Measurements from ENCODE around the gene PTPRF. TPM values are rescaled to one million over a fixed set of nuclear protein-coding genes. Genes with fewer than 3 reads are reported as not detected.
A peak's percentile ranks its signal among the peaks of the same experiment; 100 is the strongest.
"Not testable (repeated sequence)": the region's sequence is repeated elsewhere in the genome, so short reads cannot be mapped to it uniquely, and the experiment has no call there.

PTPRF gene
- total and polyA plus RNA-seq, 11 donors: 0.91 to 74.1 (median 5.8) TPM

DNA sequence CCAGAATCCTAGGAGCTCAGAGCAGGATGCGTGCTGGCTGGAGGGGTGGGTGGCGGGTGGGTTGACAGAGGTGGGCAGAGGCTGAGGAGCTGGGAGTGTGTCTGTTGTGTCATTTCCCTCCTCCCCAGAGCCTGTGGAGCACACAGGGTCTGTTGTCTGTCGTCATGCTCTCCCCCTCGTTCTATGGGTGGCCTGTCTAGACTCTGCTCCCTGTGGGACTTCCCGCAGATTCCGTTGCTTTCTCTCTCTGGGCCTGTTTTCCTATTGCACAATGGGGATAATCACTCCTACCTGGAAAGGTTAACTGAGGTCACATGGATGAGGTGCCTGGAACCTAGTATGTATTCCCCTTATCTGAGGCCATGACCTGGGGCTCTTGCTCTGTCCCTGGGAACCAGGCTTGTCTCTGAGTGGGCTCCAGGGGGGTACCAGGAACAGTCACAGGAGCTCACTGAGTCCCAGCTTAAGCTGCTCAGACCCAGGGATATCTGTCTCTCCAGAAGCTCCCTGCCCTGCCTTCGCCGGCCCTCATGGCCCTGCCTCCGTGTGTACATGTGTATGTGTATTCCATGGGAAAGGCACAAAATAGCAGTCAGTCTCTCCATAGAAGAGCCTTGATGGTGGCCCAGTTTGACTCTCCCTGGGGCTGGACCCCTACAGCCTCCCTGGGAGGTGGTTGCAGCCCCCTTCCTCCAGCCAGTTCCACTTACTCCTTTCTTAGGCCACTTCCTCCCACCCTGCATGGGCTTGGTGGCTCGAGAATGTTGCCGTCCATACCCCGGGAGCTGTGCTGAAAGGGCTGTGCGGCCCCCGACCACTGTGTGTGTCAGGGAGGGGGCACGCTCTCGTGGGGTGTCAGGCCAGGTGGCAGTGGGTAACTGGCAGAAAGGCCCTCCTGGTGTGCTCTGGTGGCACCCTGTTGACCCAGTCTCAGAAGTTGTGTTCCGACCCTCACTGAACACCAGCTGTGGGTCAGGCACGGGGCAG lies 17.9 kb downstream of the PTPRF start:
- no peak overlapping the region for H3K4me3 ChIP-seq
- H3K27me3 ChIP-seq: no peaks in the 10 kb centered on the region
- WGBS, 4 donors: 81 to 90% (median 89%) methylated on average over 12 to 18 of the region's 18 CpGs
- intact Hi-C loops (cut with DNase I): no loop called here
- H3K27ac ChIP-seq: no peak overlapping the region
- no peak for TF ChIP-seq POLR2A (IDR thresholded peaks at IDR 0.05)
- TF ChIP-seq, protein P1, sequence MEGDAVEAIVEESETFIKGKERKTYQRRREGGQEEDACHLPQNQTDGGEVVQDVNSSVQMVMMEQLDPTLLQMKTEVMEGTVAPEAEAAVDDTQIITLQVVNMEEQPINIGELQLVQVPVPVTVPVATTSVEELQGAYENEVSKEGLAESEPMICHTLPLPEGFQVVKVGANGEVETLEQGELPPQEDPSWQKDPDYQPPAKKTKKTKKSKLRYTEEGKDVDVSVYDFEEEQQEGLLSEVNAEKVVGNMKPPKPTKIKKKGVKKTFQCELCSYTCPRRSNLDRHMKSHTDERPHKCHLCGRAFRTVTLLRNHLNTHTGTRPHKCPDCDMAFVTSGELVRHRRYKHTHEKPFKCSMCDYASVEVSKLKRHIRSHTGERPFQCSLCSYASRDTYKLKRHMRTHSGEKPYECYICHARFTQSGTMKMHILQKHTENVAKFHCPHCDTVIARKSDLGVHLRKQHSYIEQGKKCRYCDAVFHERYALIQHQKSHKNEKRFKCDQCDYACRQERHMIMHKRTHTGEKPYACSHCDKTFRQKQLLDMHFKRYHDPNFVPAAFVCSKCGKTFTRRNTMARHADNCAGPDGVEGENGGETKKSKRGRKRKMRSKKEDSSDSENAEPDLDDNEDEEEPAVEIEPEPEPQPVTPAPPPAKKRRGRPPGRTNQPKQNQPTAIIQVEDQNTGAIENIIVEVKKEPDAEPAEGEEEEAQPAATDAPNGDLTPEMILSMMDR (IDR thresholded peaks at IDR 0.05): no peak
- H3K4me1 ChIP-seq: peaks cover 0 to 19% (median 0%) of the 10 kb centered on the region in 12 donors
- H3K9me3 ChIP-seq: no peaks in the 10 kb centered on the region
- peak in 1 of 5 donors; percentile 47 for DNase-seq
- no peak for ATAC-seq
- H3K36me3 ChIP-seq: no peaks in the 10 kb centered on the region

DNA sequence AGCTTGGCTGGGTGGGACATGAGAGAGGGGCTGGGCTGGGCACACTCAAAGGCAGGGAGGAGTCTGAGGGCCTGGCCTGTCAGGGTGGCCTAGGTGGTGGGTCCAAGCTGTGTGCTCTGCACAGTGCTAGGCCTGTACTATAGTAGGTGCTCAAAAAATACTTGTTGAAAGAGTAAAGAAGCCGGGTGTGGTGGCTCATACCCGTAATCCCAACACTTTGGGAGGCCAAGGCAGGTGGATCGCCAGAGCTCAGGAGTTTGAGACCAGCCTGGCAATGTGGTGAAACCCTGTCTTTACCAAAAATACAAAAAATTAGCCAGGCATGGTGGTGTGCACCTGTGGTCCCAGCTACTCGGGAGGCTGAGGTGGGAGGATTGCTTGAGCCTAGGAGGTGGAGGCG lies 18.7 kb downstream of the PTPRF start:
- WGBS, 4 donors: 96 to 99% (median 97%) methylated on average over 5 of the region's 5 CpGs
- intact Hi-C loops (cut with DNase I); H3K9me3 ChIP-seq; H3K4me3 ChIP-seq; ATAC-seq; DNase-seq; H3K36me3 ChIP-seq; H3K27me3 ChIP-seq: not testable (repeated sequence)
- Histone ChIP-seq H3K4me1 (peaks cover 0 to 19% (median 0%) of the 10 kb centered on the region in 12 donors), H3K27ac (peak overlapping the region in 1 of 12 donors; percentile 50)

DNA sequence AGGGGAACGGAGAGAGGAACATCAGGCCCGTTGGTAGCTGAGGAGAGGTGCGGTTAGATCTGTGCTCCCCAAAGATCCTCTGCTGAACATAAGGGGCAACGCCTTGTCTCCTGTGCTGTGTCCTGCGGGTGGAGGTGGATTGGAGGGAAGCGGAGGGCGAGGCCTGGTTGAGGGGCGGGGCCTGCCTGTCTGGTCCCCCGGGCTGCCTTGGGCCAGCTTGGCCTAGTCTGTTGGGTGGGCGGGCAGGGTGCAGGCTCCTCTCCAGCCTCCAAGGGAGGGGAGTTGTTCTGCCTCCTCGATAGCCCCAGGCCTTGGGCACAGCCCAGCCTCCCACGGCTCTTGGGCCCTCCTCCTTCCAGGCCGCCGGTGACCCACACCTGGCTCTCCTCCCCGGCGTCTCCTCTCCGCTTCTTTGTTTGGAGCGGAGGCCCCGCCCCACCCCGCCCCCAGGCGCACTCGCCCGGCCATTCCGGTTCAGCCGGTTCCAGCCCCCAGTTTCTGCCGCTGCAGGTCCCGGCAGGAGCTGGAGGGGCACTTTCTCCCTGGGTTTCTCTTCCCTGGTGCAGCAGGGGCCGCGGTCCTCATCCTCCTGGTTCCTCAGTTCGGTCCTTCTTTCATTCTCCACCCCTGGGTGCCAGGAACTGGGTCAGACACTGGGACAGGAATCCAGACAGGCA lies 19.4 kb downstream of the PTPRF start:
- no peaks in the 10 kb centered on the region for H3K36me3 ChIP-seq
- intact Hi-C loops (cut with DNase I): no loop called here
- 28 to 46% (median 34%) methylated on average over 24 to 30 of the region's 30 CpGs for WGBS, 4 donors
- H3K27ac ChIP-seq: peak overlapping the region in 2 of 12 donors; percentile 5 to 50
- DNase-seq (peak in 3 of 5 donors; percentile 32 to 59 (median 36)), ATAC-seq (peak in 3 of 4 donors; percentile 29 to 66 (median 42))
- H3K27me3 ChIP-seq: no peaks in the 10 kb centered on the region
- peaks cover 0 to 19% (median 0%) of the 10 kb centered on the region in 12 donors for H3K4me1 ChIP-seq
- no peaks in the 10 kb centered on the region for H3K9me3 ChIP-seq
- peak overlapping the region in 11 of 12 donors; percentile 8 to 46 (median 30) for H3K4me3 ChIP-seq
- TF ChIP-seq, protein P1 (IDR thresholded peaks at IDR 0.05): no peak
- no peak for TF ChIP-seq POLR2A (IDR thresholded peaks at IDR 0.05)

DNA sequence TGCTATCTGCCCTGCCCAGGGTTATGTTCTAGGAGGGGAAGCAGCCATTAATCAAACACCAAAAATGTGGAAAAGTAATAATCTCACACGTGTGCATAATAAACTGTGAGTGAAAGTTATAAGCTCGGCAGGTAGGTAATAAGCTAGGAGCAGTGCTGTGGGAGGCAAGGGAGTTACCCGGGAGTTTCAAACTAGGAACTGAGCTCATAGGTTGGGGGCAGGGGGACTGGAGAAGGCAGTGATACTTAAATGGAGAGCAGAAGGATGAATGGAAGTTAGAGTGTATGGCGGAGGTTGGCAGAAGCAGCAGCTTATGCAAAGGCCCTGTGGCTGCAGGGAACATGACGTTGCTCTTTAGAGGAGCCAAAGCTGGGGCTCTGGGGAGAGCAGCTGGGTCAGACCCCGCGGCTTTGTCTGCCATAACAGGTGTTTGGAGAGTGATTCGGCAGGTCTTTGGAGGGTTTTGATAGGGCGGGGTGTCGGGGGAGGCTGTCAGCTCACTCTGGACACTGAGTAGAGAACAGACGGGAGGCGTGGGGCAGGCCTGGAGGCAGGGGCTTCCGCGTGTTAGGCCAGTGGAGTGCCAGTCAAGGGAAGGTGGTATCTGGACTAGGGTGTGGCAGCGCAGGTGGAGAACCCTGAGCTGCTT lies 20.0 kb downstream of the PTPRF start:
- TF ChIP-seq POLR2A (IDR thresholded peaks at IDR 0.05): no peak
- TF ChIP-seq, protein P1 (IDR thresholded peaks at IDR 0.05): no peak
- H3K9me3 ChIP-seq: no peaks in the 10 kb centered on the region
- H3K4me3 ChIP-seq: peak overlapping the region in 9 of 12 donors; percentile 21 to 46 (median 34)
- H3K4me1 ChIP-seq: peaks cover 0 to 19% (median 0%) of the 10 kb centered on the region in 12 donors
- ATAC-seq (no peak), DNase-seq (peak in 1 of 5 donors; percentile 40)
- H3K27me3 ChIP-seq: no peaks in the 10 kb centered on the region
- peak overlapping the region in 1 of 12 donors; percentile 50 for H3K27ac ChIP-seq
- 87 to 91% (median 88%) methylated on average over 15 of the region's 15 CpGs for WGBS, 4 donors
- intact Hi-C loops (cut with DNase I): no loop called here
- no peaks in the 10 kb centered on the region for H3K36me3 ChIP-seq
